ENCODE measurements around the gene SRP19.

Gene SRP19

DNA sequence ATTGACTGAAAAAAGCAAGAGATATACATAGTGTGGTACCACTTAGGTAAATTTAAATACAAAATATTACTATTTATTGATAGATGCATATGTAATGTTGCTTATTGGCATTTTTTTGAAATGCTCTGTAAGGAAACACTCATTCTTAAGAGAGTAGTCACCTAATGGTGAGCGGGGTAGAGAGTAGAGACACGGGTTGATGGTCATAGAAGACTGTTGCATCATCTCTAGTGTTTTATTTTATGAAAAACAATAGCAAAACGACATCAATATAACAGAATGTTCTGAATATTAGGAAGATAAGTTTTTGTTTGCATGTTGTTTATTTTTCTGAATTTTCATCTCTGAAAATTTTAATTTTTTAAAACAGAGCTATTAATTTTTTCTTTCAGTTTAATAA is 4.0 kb downstream of the SRP19 start:
- Histone ChIP-seq H3K27ac (no peak overlapping the region), H3K36me3 (peaks cover 76% of the 10 kb centered on the region), H3K9ac (no peak overlapping the region), H4K20me1 (peaks cover 28% of the 10 kb centered on the region; the same call in 1 of the 2 replicates), H3K27me3 (no peaks in the 10 kb centered on the region), H3K4me1 (peaks cover 28% of the 10 kb centered on the region), H3K4me3 (no peak overlapping the region), H3K9me3 (no peaks in the 10 kb centered on the region; the same call in 1 of the 2 replicates), H3K4me2 (no peak overlapping the region)
- no peak for TF ChIP-seq Cebpa-rat (IDR thresholded peaks at IDR 0.05)

GRCh38 chr5:112866739-112867138 is 5.7 kb downstream of the SRP19 start:
- TF ChIP-seq Cebpa-rat (IDR thresholded peaks at IDR 0.05) = no peak
- no peaks in the 10 kb centered on the region for H3K27me3 ChIP-seq
- no peak overlapping the region for H3K9ac ChIP-seq
- peaks cover 28% of the 10 kb centered on the region; the same call in 1 of the 2 replicates for H4K20me1 ChIP-seq
- H3K4me1 ChIP-seq = peaks cover 20% of the 10 kb centered on the region
- no peaks in the 10 kb centered on the region for H3K9me3 ChIP-seq
- H3K36me3 ChIP-seq = peaks cover 87% of the 10 kb centered on the region
- H3K4me2 ChIP-seq = no peak overlapping the region
- no peak overlapping the region for H3K4me3 ChIP-seq
- H3K27ac ChIP-seq = no peak overlapping the region

DNA sequence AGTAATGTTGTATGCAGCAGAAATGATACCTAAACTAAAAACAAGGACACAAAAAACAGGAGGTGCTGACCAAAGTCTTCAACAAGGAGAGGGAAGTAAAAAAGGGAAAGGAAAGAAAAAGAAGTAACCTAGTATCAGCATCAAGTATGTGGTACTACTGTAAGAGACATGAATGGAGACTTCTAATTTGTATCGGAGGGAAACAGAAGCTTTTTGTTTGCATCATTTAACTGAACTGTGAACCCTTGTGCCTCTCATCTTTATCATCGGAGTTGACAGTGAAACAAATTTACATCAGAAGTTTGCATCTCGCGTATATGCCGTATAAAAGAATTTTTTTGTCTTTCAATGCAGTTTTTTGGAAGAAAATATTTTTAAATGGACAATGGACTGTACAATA is 6.3 kb downstream of the SRP19 start:
- Histone ChIP-seq H3K27ac (no peak overlapping the region), H3K9me3 (no peaks in the 10 kb centered on the region), H3K36me3 (peaks cover 90% of the 10 kb centered on the region), H4K20me1 (peaks cover 23% of the 10 kb centered on the region; the same call in 1 of the 2 replicates), H3K4me2 (no peak overlapping the region), H3K27me3 (no peaks in the 10 kb centered on the region), H3K4me1 (peaks cover 13% of the 10 kb centered on the region), H3K4me3 (no peak overlapping the region), H3K9ac (no peak overlapping the region)
- TF ChIP-seq Cebpa-rat (IDR thresholded peaks at IDR 0.05) = no peak

DNA sequence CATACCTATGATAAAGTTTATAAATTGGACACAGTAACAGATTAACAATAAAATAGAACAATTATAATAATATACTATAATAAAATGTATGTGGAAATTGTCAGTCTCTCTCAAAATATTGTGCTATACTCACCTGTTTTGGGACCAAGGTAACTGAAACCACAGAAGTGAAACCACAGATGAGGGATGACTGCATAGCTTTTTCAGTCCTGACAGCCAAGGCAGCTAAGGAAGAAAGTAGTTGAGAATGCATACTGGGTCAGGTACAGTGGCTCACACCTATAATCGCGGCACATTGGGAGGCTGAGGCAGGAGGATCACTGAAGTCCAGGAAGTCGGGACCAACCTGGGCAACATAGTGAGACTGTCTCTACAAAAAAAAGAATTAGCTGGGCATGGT is 8.9 kb downstream of the SRP19 start:
- peaks cover 85% of the 10 kb centered on the region for H3K36me3 ChIP-seq
- no peak overlapping the region for H3K4me2 ChIP-seq
- no peak overlapping the region for H3K4me3 ChIP-seq
- no peaks in the 10 kb centered on the region for H3K4me1 ChIP-seq
- peaks cover 6% of the 10 kb centered on the region; the same call in 1 of the 2 replicates for H4K20me1 ChIP-seq
- no peak overlapping the region for H3K27ac ChIP-seq
- H3K9me3 ChIP-seq = no peaks in the 10 kb centered on the region
- no peak overlapping the region for H3K9ac ChIP-seq
- H3K27me3 ChIP-seq = no peaks in the 10 kb centered on the region
- TF ChIP-seq Cebpa-rat (IDR thresholded peaks at IDR 0.05) = no peak

- H3K4me2 ChIP-seq = no peak overlapping the region
- H3K4me1 ChIP-seq = no peaks in the 10 kb centered on the region
- no peak overlapping the region for H3K27ac ChIP-seq
- peaks cover 86% of the 10 kb centered on the region for H3K36me3 ChIP-seq
- no peaks in the 10 kb centered on the region for H3K27me3 ChIP-seq
- H3K4me3 ChIP-seq = no peak overlapping the region
- no peak overlapping the region for H3K9ac ChIP-seq
- TF ChIP-seq Cebpa-rat (IDR thresholded peaks at IDR 0.05) = no peak
- no peaks in the 10 kb centered on the region for H3K9me3 ChIP-seq
- H4K20me1 ChIP-seq = peaks cover 6% of the 10 kb centered on the region; the same call in 1 of the 2 replicates
Observed at GRCh38 chr5:112870966-112871365, 9.9 kb downstream of the SRP19 start.

GRCh38 chr5:112876362-112876761 is 15.3 kb downstream of the SRP19 start:
- no peak overlapping the region for H3K4me2 ChIP-seq

DNA sequence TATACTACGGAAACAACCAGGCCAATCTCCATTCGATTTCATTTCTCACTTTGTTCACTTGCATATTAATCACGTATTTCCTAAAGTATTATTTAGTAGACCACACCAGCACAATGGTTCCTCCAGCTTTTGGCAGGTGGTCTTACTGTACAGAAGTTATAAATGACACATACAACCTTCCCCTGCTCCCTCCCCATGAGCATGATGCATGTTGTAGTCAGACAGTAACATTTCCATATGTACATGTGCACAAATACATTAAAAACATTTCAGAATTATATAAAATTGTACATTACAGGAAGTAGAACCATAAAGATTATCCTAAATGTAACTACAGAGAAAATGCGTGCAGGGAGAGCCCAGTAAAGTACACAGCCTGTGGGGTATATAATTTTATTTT is 17.0 kb downstream of the SRP19 start:
- Histone ChIP-seq H3K27ac (no peak overlapping the region), H3K4me1 (no peaks in the 10 kb centered on the region; the same call in 1 of the 2 replicates), H4K20me1 (peaks cover 51% of the 10 kb centered on the region; the same call in 1 of the 2 replicates), H3K9me3 (no peaks in the 10 kb centered on the region), H3K9ac (no peak overlapping the region), H3K27me3 (no peaks in the 10 kb centered on the region), H3K4me2 (no peak overlapping the region), H3K4me3 (no peak overlapping the region), H3K36me3 (peaks cover 90% of the 10 kb centered on the region)
- TF ChIP-seq Cebpa-rat (IDR thresholded peaks at IDR 0.05) = no peak

More at GRCh38 chr5:112876362-112876761, 15.3 kb downstream of the SRP19 start:
- TF ChIP-seq Cebpa-rat (IDR thresholded peaks at IDR 0.05) = no peak
- H3K4me1 ChIP-seq = no peaks in the 10 kb centered on the region; the same call in 1 of the 2 replicates
- no peak overlapping the region for H3K4me3 ChIP-seq
- no peak overlapping the region for H3K9ac ChIP-seq
- no peaks in the 10 kb centered on the region for H3K9me3 ChIP-seq
- no peak overlapping the region for H3K27ac ChIP-seq
- H3K36me3 ChIP-seq = peaks cover 82% of the 10 kb centered on the region
- no peaks in the 10 kb centered on the region for H3K27me3 ChIP-seq
- peaks cover 33% of the 10 kb centered on the region; the same call in 1 of the 2 replicates for H4K20me1 ChIP-seq

DNA sequence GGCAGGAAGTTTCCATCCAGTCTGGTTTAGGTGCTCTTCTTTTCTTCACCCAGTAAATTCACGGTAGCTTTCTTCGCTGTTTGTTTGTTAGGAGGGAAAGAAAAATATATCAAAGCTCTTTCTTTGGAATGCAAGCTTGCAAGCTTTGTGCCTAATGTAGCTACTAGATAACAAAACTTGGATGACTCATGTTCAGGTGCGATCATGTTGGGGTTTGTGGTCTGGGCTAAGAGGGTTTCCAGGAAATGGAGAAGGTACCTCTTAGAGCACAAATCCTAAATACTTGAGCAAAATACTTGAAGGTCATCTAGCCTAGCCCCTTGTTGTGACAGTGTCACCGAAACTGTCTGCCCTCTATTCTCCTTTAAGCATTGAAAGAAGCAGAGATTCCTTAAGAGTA is 17.7 kb downstream of the SRP19 start:
- H3K4me2 ChIP-seq = no peak overlapping the region
- no peaks in the 10 kb centered on the region; the same call in 1 of the 2 replicates for H3K4me1 ChIP-seq
- no peak overlapping the region for H3K27ac ChIP-seq
- H3K36me3 ChIP-seq = peaks cover 95% of the 10 kb centered on the region
- H4K20me1 ChIP-seq = peaks cover 56% of the 10 kb centered on the region; the same call in 1 of the 2 replicates
- no peak overlapping the region for H3K4me3 ChIP-seq
- no peaks in the 10 kb centered on the region for H3K9me3 ChIP-seq
- H3K9ac ChIP-seq = no peak overlapping the region
- no peaks in the 10 kb centered on the region for H3K27me3 ChIP-seq
- no peak for TF ChIP-seq Cebpa-rat (IDR thresholded peaks at IDR 0.05)

GRCh38 chr5:112880219-112880964 is 19.3 kb downstream of the SRP19 start:
- H3K27ac ChIP-seq = no peak overlapping the region
- H3K4me2 ChIP-seq = no peak overlapping the region
- peaks cover 95% of the 10 kb centered on the region for H3K36me3 ChIP-seq
- no peaks in the 10 kb centered on the region for H3K9me3 ChIP-seq
- peaks cover 64% of the 10 kb centered on the region; the same call in 1 of the 2 replicates for H4K20me1 ChIP-seq
- H3K4me3 ChIP-seq = no peak overlapping the region
- no peak for TF ChIP-seq Cebpa-rat (IDR thresholded peaks at IDR 0.05)
- H3K27me3 ChIP-seq = no peaks in the 10 kb centered on the region
- no peaks in the 10 kb centered on the region; the same call in 1 of the 2 replicates for H3K4me1 ChIP-seq
- no peak overlapping the region for H3K9ac ChIP-seq

- peaks cover 72% of the 10 kb centered on the region; the same call in 1 of the 2 replicates for H4K20me1 ChIP-seq
- no peak overlapping the region for H3K4me3 ChIP-seq
- no peaks in the 10 kb centered on the region for H3K9me3 ChIP-seq
- H3K36me3 ChIP-seq = peaks cover 96% of the 10 kb centered on the region
- H3K9ac ChIP-seq = no peak overlapping the region
- no peak overlapping the region for H3K4me2 ChIP-seq
- H3K4me1 ChIP-seq = peaks cover 10% of the 10 kb centered on the region
- H3K27ac ChIP-seq = no peak overlapping the region
- no peaks in the 10 kb centered on the region for H3K27me3 ChIP-seq
- TF ChIP-seq Cebpa-rat (IDR thresholded peaks at IDR 0.05) = no peak
Observed at GRCh38 chr5:112883192-112883591, 22.1 kb downstream of the SRP19 start.

Data from BLaER1 (cell line).